Esophagus (tissue), 2 donors: ENCODE data around the gene ZNF438. TPM values are rescaled to one million over a fixed set of nuclear protein-coding genes. Genes with fewer than 3 reads are reported as not detected.

ENCODE experiments used
- H3K27ac ChIP-seq, 2 donors: one replicate each; pipeline ENCODE4 v1.5.1; 2013; ENCODE audit warnings: low read depth in 2 of 2, mild to moderate bottlenecking in 2 of 2, inconsistent platforms in 1 of 2, low read length in 1 of 2, moderate library complexity in 1 of 2
- H3K27me3 ChIP-seq, 2 donors: one replicate each; pipeline ENCODE4 v1.6.1; 2013; ENCODE audit warnings: low read length in 2 of 2, control low read depth in 1 of 2, mild to moderate bottlenecking in 1 of 2; ENCODE audit not compliant: insufficient read depth in 2 of 2, control insufficient read depth in 1 of 2
- H3K36me3 ChIP-seq, 2 donors: one replicate each; pipeline ENCODE4 v1.6.1; 2013; ENCODE audit warnings: low read length in 1 of 2; ENCODE audit not compliant: control insufficient read depth in 2 of 2, insufficient read depth in 2 of 2
- H3K4me1 ChIP-seq, 2 donors: one replicate each; pipeline ENCODE4 v1.6.1; 2013; ENCODE audit warnings: low read length in 1 of 2; ENCODE audit not compliant: control insufficient read depth in 2 of 2, insufficient read depth in 2 of 2
- H3K4me3 ChIP-seq, 2 donors: one replicate each; pipeline ENCODE4 v1.5.1; 2013; ENCODE audit warnings: low read length in 2 of 2, mild to moderate bottlenecking in 2 of 2, low read depth in 1 of 2, moderate library complexity in 1 of 2
- H3K9me3 ChIP-seq, 2 donors: one replicate each; pipeline ENCODE4 v1.6.1; 2013; ENCODE audit warnings: mild to moderate bottlenecking in 2 of 2, low read depth in 1 of 2, low read length in 1 of 2, moderate library complexity in 1 of 2; ENCODE audit not compliant: control insufficient read depth in 2 of 2, insufficient read depth in 1 of 2
- WGBS, 2 donors: extraction: QIAGEN DNeasy Blood & Tissue Kit; methylation state at CpG; one replicate each; pipeline ENCODE4 v1.1.7; 2013; 5-methylcytosine and 5-hydroxymethylcytosine counted together
- polyA plus RNA-seq, 2 donors: library from polyadenylated mRNA; stranded (reverse); fragments of 200-250 nt; gene quantifications; one replicate each; pipeline ENCODE4 v1.2.3, GENCODE V29; 2013
- donor health status: healthy with polysubstance abuse.
- donor health status: Bipolar disorder and iron deficiency.

Gene ZNF438
- polyA plus RNA-seq, 2 donors, result 3.0 to 3.2 TPM

- Histone ChIP-seq H3K27ac (no peak overlapping the region), H3K4me1 (peaks cover 2 to 3% of the 10 kb centered on the region in 2 donors), H3K9me3 (no peaks in the 10 kb centered on the region), H3K36me3 (no peaks in the 10 kb centered on the region), H3K4me3 (no peak overlapping the region), H3K27me3 (no peaks in the 10 kb centered on the region)
- 70 to 72% methylated on average over 13 of the region's 13 CpGs for WGBS, 2 donors
Measured at GRCh38 chr10:30832749-30833627, 198.7 kb downstream of the ZNF438 start.

- H3K9me3 ChIP-seq, result no peaks in the 10 kb centered on the region
- H3K27ac ChIP-seq, result no peak overlapping the region
- WGBS, 2 donors, result 85 to 87% methylated on average over 10 of the region's 10 CpGs
- no peaks in the 10 kb centered on the region for H3K27me3 ChIP-seq
- no peak overlapping the region for H3K4me3 ChIP-seq
- H3K4me1 ChIP-seq, result peaks cover 2 to 3% of the 10 kb centered on the region in 2 donors
- no peaks in the 10 kb centered on the region for H3K36me3 ChIP-seq
Measured at GRCh38 chr10:30832001-30832748, 199.5 kb downstream of the ZNF438 start.

GRCh38 chr10:30831426-30831825, 200.2 kb downstream of the ZNF438 start:
- 54 to 64% methylated on average over 5 of the region's 5 CpGs for WGBS, 2 donors
- no peak overlapping the region for H3K4me3 ChIP-seq
- H3K9me3 ChIP-seq, result no peaks in the 10 kb centered on the region
- peaks cover 2 to 3% of the 10 kb centered on the region in 2 donors for H3K4me1 ChIP-seq
- H3K36me3 ChIP-seq, result no peaks in the 10 kb centered on the region
- no peaks in the 10 kb centered on the region for H3K27me3 ChIP-seq
- no peak overlapping the region for H3K27ac ChIP-seq

GRCh38 chr10:30830315-30831230, 201.1 kb downstream of the ZNF438 start:
- WGBS, 2 donors, result 73 to 83% methylated on average over 14 of the region's 14 CpGs
- Histone ChIP-seq H3K4me1 (peaks cover 2 to 3% of the 10 kb centered on the region in 2 donors), H3K27me3 (no peaks in the 10 kb centered on the region), H3K27ac (no peak overlapping the region), H3K36me3 (no peaks in the 10 kb centered on the region), H3K9me3 (no peaks in the 10 kb centered on the region), H3K4me3 (no peak overlapping the region)

GRCh38 chr10:30829901-30830300, 201.8 kb downstream of the ZNF438 start:
- Histone ChIP-seq H3K4me3 (no peak overlapping the region), H3K4me1 (peaks cover 2 to 3% of the 10 kb centered on the region in 2 donors), H3K36me3 (no peaks in the 10 kb centered on the region), H3K9me3 (no peaks in the 10 kb centered on the region), H3K27me3 (no peaks in the 10 kb centered on the region), H3K27ac (no peak overlapping the region)
- 45 to 68% methylated on average over 3 of the region's 3 CpGs for WGBS, 2 donors

- Histone ChIP-seq H3K27me3 (no peaks in the 10 kb centered on the region), H3K9me3 (no peaks in the 10 kb centered on the region), H3K27ac (no peak overlapping the region), H3K36me3 (no peaks in the 10 kb centered on the region), H3K4me1 (peaks cover 2 to 3% of the 10 kb centered on the region in 2 donors), H3K4me3 (no peak overlapping the region)
- WGBS, 2 donors, result 43 to 58% methylated on average over 4 of the region's 4 CpGs
Measured at GRCh38 chr10:30828680-30829079, 203.0 kb downstream of the ZNF438 start.

- Histone ChIP-seq H3K9me3 (no peaks in the 10 kb centered on the region), H3K4me3 (no peak overlapping the region), H3K4me1 (peaks cover 2 to 3% of the 10 kb centered on the region in 2 donors), H3K27me3 (no peaks in the 10 kb centered on the region), H3K36me3 (no peaks in the 10 kb centered on the region), H3K27ac (no peak overlapping the region)
- WGBS, 2 donors, result 37 to 42% methylated on average over 10 of the region's 10 CpGs
Measured at GRCh38 chr10:30828164-30828563, 203.5 kb downstream of the ZNF438 start.

GRCh38 chr10:30827531-30828120, 204.0 kb downstream of the ZNF438 start:
- Histone ChIP-seq H3K27me3 (no peaks in the 10 kb centered on the region), H3K36me3 (no peaks in the 10 kb centered on the region), H3K27ac (no peak overlapping the region), H3K4me1 (peaks cover 2 to 3% of the 10 kb centered on the region in 2 donors), H3K9me3 (no peaks in the 10 kb centered on the region), H3K4me3 (no peak overlapping the region)
- WGBS, 2 donors, result 50 to 52% methylated on average over 8 of the region's 8 CpGs

GRCh38 chr10:30826679-30827078, 205.0 kb downstream of the ZNF438 start:
- Histone ChIP-seq H3K4me3 (no peak overlapping the region), H3K9me3 (no peaks in the 10 kb centered on the region), H3K27me3 (no peaks in the 10 kb centered on the region), H3K36me3 (no peaks in the 10 kb centered on the region), H3K27ac (no peak overlapping the region), H3K4me1 (peaks cover 2 to 3% of the 10 kb centered on the region in 2 donors)
- WGBS, 2 donors, result 87 to 92% methylated on average over 4 of the region's 4 CpGs
